Testis (tissue), 3 donors: Measurements from ENCODE around the gene GSTCD. TPM values are rescaled to one million over a fixed set of nuclear protein-coding genes. Genes with fewer than 3 reads are reported as not detected.

Experiments
- DNase-seq: peaks from one replicate; pipeline ENCODE4 v3.0.0-alpha.2; 2019
- H3K27ac ChIP-seq, 2 donors: fragments of 200-600 bp; sonication (generic); one replicate each; pipeline ENCODE4 v1.5.1; 2019
- H3K27me3 ChIP-seq: fragments of 200-600 bp; sonication (generic); one replicate; pipeline ENCODE4 v1.5.1; 2019
- H3K36me3 ChIP-seq: fragments of 200-600 bp; sonication (generic); one replicate; pipeline ENCODE4 v1.5.1; 2017; ENCODE audit warnings: low read depth; ENCODE audit errors: missing control alignments
- H3K4me1 ChIP-seq: fragments of 200-600 bp; sonication (generic); one replicate; pipeline ENCODE4 v1.5.1; 2019
- H3K4me3 ChIP-seq, 2 donors: fragments of 200-600 bp; sonication (generic); one replicate each; pipeline ENCODE4 v1.5.1; 2017 to 2019
- H3K9me3 ChIP-seq: fragments of 200-600 bp; sonication (generic); one replicate; pipeline ENCODE4 v1.5.1; 2017
- CTCF ChIP-seq, 3 experiments: fragments of 450-650 bp in 2 of 3; fragments of 200-600 bp in 1 of 3; sonication (generic) in 1 of 3; IDR thresholded peaks; one replicate each; pipeline ENCODE4 v1.5.1; 2016 to 2019; ENCODE audit warnings: antibody characterized with exemption in 3 of 3, mild to moderate bottlenecking in 2 of 3, moderate library complexity in 1 of 3
- POLR2A ChIP-seq: fragments of 450-650 bp; IDR thresholded peaks from one replicate; pipeline ENCODE4 v1.6.1; 2017; ENCODE audit warnings: antibody characterized with exemption, mild to moderate bottlenecking, moderate library complexity
- WGBS, 2 donors: methylation state at CpG; one replicate each; pipeline ENCODE4 v1.1.5; 2018; 5-methylcytosine and 5-hydroxymethylcytosine counted together
- intact Hi-C: fragments of 100-400 bp; cut with DNase I; formaldehyde crosslinking; loops from one replicate; pipeline ENCODE4 v1.15.1; 2023; ENCODE audit warnings: low total_unique reads
- polyA plus RNA-seq: library from polyadenylated mRNA; stranded (reverse); fragments of 350-450 nt; fragmentation: Illumina TruSeq; extraction: RNeasy Lipid Tissue Mini Kit (QIAGEN cat#74804); gene quantifications from one replicate; pipeline ENCODE4 v1.2.3, GENCODE V29; 2014; ENCODE audit warnings: low read depth, low replicate concordance; ENCODE audit not compliant: insufficient read depth
- total RNA-seq, 2 donors: library from RNA; depleted of rRNA; stranded (reverse); fragments of >200 nt; gene quantifications; one replicate each; pipeline ENCODE4 v1.2.3, GENCODE V29; 2016

The GSTCD gene
- total and polyA plus RNA-seq, 3 donors from 2014 or later = 18.1 to 36.5 (median 19.3) TPM

DNA sequence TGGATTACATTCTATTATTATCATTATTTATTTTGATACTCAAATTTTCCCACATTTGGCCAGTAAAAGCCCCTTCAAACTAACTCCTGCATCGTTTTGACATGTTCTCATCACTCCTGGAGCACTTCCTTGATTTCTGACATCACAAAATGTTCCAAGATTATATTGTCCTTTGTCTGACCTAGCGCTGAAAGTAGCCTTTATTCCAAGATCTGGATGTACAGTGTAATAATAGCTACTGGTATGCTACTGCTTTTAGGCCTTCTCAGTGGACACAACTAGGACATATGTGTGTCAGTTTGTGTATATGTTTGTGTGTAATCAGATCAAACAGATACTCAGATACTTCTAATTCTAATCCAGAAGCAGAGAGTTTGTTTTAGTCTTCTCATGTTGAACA is 76.2 kb downstream of the GSTCD start:
- no peaks in the 10 kb centered on the region for H3K27me3 ChIP-seq
- no peak for TF ChIP-seq CTCF (IDR thresholded peaks at IDR 0.05)
- WGBS, 2 donors = 69 to 74% methylated on average over 2 of the region's 2 CpGs
- H3K36me3 ChIP-seq = no peaks in the 10 kb centered on the region
- intact Hi-C loops = no loop called here
- no peaks in the 10 kb centered on the region for H3K9me3 ChIP-seq
- no peak for DNase-seq
- H3K4me1 ChIP-seq = no peaks in the 10 kb centered on the region
- no peak overlapping the region for H3K27ac ChIP-seq
- no peak overlapping the region for H3K4me3 ChIP-seq

DNA sequence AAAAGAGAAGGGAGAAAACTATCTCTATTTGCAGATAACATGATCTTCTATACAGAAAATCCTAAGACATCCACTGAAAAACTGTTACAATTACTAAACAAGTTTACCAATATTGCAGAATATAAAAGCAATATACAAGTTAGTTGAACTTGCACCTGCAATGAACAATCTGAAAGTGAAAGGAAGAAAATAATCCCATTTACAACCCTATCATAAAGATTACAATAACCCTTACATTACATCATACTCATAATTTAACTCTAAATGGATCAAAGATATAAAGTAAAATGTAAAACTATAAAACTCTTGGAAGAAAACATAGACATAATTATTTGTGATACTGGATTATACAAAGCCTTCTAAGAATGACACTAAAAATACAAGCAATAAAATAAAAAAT is 77.2 kb downstream of the GSTCD start:
- no peak overlapping the region for H3K4me3 ChIP-seq
- H3K27me3 ChIP-seq = no peaks in the 10 kb centered on the region
- H3K4me1 ChIP-seq = no peaks in the 10 kb centered on the region
- H3K9me3 ChIP-seq = no peaks in the 10 kb centered on the region
- no peak for TF ChIP-seq POLR2A
- no peak for TF ChIP-seq CTCF (IDR thresholded peaks at IDR 0.05)
- intact Hi-C loops = no loop called here
- no peak overlapping the region for H3K27ac ChIP-seq
- no peak for DNase-seq
- H3K36me3 ChIP-seq = no peaks in the 10 kb centered on the region

- Histone ChIP-seq H3K4me3 (no peak overlapping the region), H3K27ac (no peak overlapping the region), H3K36me3 (no peaks in the 10 kb centered on the region), H3K9me3 (no peaks in the 10 kb centered on the region), H3K4me1 (no peaks in the 10 kb centered on the region), H3K27me3 (no peaks in the 10 kb centered on the region)
- DNase-seq = no peak
- intact Hi-C loops = no loop called here
- 93 to 97% methylated on average over 3 of the region's 3 CpGs for WGBS, 2 donors
- TF ChIP-seq CTCF (IDR thresholded peaks at IDR 0.05) = no peak
- no peak for TF ChIP-seq POLR2A
Measured at GRCh38 chr4:105786748-105787147, 78.2 kb downstream of the GSTCD start.

DNA sequence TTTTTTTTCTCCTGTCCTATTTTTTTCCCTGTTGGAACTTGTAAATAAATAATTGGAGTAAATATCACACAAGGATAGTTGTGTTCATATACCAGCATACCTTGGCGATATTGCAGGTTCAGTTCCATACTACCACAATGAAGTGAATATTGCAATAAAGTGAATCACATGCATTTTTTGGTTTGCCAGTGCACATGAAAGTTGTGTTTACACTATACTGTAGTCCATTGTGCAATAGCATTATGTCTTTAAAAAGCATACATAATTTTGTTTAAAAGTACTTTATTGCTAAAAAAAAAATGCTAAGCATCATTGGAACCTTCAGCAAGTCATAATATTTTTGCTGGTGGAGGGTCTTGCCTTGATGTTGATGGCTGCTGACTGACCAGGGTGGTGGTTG is 88.6 kb downstream of the GSTCD start:
- intact Hi-C loops = no loop called here
- Histone ChIP-seq H3K9me3 (no peaks in the 10 kb centered on the region), H3K4me3 (no peak overlapping the region), H3K27me3 (no peaks in the 10 kb centered on the region), H3K27ac (no peak overlapping the region), H3K4me1 (no peaks in the 10 kb centered on the region), H3K36me3 (no peaks in the 10 kb centered on the region)
- no peak for DNase-seq
- WGBS, 2 donors = 96 to 100% methylated on average over 1 of the region's 1 CpG
- TF ChIP-seq CTCF (IDR thresholded peaks at IDR 0.05) (no peak), POLR2A (no peak)

DNA sequence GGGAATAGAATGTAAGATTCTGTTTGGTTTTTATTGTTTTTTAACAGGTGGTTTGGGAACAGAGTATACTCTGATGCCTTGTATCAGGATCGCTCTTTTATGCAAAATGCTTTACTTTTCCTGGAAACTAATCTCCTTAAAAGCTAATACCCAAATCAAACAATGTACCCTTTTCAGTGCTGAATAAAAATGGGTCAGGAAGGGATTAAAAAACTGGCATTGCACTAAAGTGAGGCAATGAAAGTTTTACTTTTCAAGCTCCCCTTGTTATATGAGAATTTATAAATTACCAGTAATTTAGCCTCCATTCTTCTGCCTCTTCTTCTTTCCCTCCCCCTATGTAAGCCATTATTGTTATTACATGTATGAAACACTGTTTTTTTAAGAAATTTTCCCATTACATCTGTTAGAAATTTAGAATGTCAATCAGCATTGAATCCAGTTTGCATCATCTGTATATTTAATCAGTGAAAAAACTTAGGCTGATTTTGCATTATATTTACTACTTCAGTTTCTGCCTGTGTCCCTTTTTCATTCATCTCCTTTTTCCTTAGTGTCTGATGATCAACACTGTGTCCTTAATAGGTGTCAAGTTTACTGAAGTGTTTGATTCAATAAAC is 97.0 kb downstream of the GSTCD start:
- H3K27me3 ChIP-seq = no peaks in the 10 kb centered on the region
- no peak for DNase-seq
- 63 to 78% methylated on average over 1 of the region's 1 CpG for WGBS, 2 donors
- H3K27ac ChIP-seq = no peak overlapping the region
- H3K4me3 ChIP-seq = no peak overlapping the region
- no peaks in the 10 kb centered on the region for H3K9me3 ChIP-seq
- TF ChIP-seq POLR2A (no peak), CTCF (IDR thresholded peaks at IDR 0.05) (no peak)
- no peaks in the 10 kb centered on the region for H3K36me3 ChIP-seq
- no peaks in the 10 kb centered on the region for H3K4me1 ChIP-seq
- intact Hi-C loops = no loop called here
